Ishikawa (cell line): ENCODE data around the gene ZFYVE21.

Experiments
- CEBPB ChIP-seq: IDR thresholded peaks from 2 replicates; pipeline ENCODE4 v1.6.1; 2012
- CREB1 ChIP-seq: IDR thresholded peaks from 2 replicates; pipeline ENCODE4 v1.6.1; 2012; ENCODE audit warnings: low read depth
- EGR1 ChIP-seq: IDR thresholded peaks from 2 replicates; pipeline ENCODE4 v1.6.1; 2012
- EP300 ChIP-seq: IDR thresholded peaks from 2 replicates; pipeline ENCODE4 v1.6.1; 2012; ENCODE audit warnings: borderline replicate concordance
- FOXM1 ChIP-seq: IDR thresholded peaks from 2 replicates; pipeline ENCODE4 v1.6.1; 2012; ENCODE audit warnings: low read depth, borderline replicate concordance
- MAX ChIP-seq: IDR thresholded peaks from 2 replicates; pipeline ENCODE4 v1.6.1; 2012
- NFIC ChIP-seq: IDR thresholded peaks from 2 replicates; pipeline ENCODE4 v1.6.1; 2012
- RAD21 ChIP-seq: IDR thresholded peaks from 2 replicates; pipeline ENCODE4 v1.6.1; 2012; ENCODE audit warnings: low read depth
- REST ChIP-seq: IDR thresholded peaks from 2 replicates; pipeline ENCODE4 v1.6.1; 2012; ENCODE audit warnings: low read depth, mild to moderate bottlenecking
- TAF1 ChIP-seq: IDR thresholded peaks from 2 replicates; pipeline ENCODE4 v1.6.1; 2012; ENCODE audit warnings: low read depth, mild to moderate bottlenecking
- TCF12 ChIP-seq: IDR thresholded peaks from 2 replicates; pipeline ENCODE4 v1.6.1; 2012; ENCODE audit warnings: low read depth
- TEAD4 ChIP-seq: IDR thresholded peaks from 2 replicates; pipeline ENCODE4 v1.6.1; 2012
- USF1 ChIP-seq: IDR thresholded peaks from 2 replicates; pipeline ENCODE4 v1.6.1; 2012
- YY1 ChIP-seq: IDR thresholded peaks from 2 replicates; pipeline ENCODE4 v1.6.1; 2012; ENCODE audit warnings: low read depth
- ZBTB7A ChIP-seq: IDR thresholded peaks from 2 replicates; pipeline ENCODE4 v1.6.1; 2012; ENCODE audit warnings: low read depth

The ZFYVE21 gene

GRCh38 chr14:103725001-103725682 is 9.5 kb downstream of the ZFYVE21 start:
- TF ChIP-seq CEBPB (no peak), REST (no peak), TEAD4 (no peak)

- TF ChIP-seq MAX (no peak), EGR1 (no peak)
These were observed 10.3 kb downstream of the ZFYVE21 start for GRCh38 chr14:103725739-103726395.

GRCh38 chr14:103726474-103726873 is 10.9 kb downstream of the ZFYVE21 start:
- no peak for TF ChIP-seq NFIC
- no peak for TF ChIP-seq TCF12
- TF ChIP-seq FOXM1: no peak
- TF ChIP-seq TEAD4: no peak
- no peak for TF ChIP-seq CREB1
- no peak for TF ChIP-seq REST
- TF ChIP-seq MAX: no peak
- TF ChIP-seq TAF1: no peak
- TF ChIP-seq RAD21: no peak
- no peak for TF ChIP-seq CEBPB
- TF ChIP-seq YY1: no peak
- no peak for TF ChIP-seq EP300
- TF ChIP-seq USF1: no peak
- no peak for TF ChIP-seq ZBTB7A

GRCh38 chr14:103727313-103727980 is 11.8 kb downstream of the ZFYVE21 start:
- TF ChIP-seq MAX: no peak
- no peak for TF ChIP-seq REST
- no peak for TF ChIP-seq EP300
- TF ChIP-seq TAF1: no peak
- no peak for TF ChIP-seq CEBPB

GRCh38 chr14:103728141-103728540 is 12.5 kb downstream of the ZFYVE21 start:
- TF ChIP-seq TEAD4: no peak
- TF ChIP-seq CEBPB: no peak
- TF ChIP-seq TAF1: no peak
- TF ChIP-seq USF1: no peak
- TF ChIP-seq FOXM1: no peak
- TF ChIP-seq EGR1: no peak
- no peak for TF ChIP-seq MAX
- no peak for TF ChIP-seq TCF12
- no peak for TF ChIP-seq REST
- TF ChIP-seq EP300: no peak
- no peak for TF ChIP-seq RAD21
- TF ChIP-seq NFIC: no peak
- no peak for TF ChIP-seq CREB1
- no peak for TF ChIP-seq ZBTB7A
- TF ChIP-seq YY1: no peak
